Measurements from ENCODE around the gene MYOF. TPM values are rescaled to one million over a fixed set of nuclear protein-coding genes. Genes with fewer than 3 reads are reported as not detected.

Gene MYOF
- total RNA-seq, 4 donors from 2014 or later, result 61.1 to 123 (median 99.6) TPM

DNA sequence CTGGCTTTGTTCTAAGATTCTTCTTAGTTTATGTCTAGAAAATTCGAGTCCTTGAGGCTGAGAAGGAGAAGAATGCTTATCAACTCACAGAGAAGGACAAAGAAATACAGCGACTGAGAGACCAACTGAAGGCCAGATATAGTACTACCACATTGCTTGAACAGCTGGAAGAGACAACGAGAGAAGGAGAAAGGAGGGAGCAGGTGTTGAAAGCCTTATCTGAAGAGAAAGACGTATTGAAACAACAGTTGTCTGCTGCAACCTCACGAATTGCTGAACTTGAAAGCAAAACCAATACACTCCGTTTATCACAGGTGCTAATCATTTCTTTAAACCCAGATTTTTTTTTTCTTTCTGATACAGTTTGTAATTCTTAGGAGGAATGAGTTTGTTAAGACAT is 20.9 kb upstream of the MYOF start:
- 62 to 72% methylated on average over 6 of the region's 6 CpGs for WGBS, 2 donors
- intact Hi-C loops (cut with DNase I), result no loop called here
- H3K36me3 ChIP-seq, result no peaks in the 10 kb centered on the region

DNA sequence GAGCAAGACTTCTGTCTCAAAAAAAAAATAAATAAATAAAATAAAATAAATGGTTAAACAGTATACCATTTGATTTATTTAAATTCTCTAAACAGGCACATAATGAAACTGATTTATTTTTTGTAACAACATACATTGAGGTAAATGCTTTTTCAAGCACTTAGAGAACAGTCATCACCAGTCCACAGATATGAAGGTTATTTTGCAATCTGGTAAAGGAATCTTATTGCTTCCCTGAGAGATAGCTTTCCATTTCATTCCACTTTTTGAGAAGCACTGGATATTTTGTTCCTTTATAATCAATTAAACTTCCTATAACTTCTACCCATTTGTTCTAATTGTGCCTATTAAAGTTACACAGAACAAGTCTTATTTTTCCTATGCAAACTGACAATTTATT is 19.5 kb upstream of the MYOF start:
- H3K36me3 ChIP-seq, result no peaks in the 10 kb centered on the region
- no peak overlapping the region for H3K4me3 ChIP-seq
- no peaks in the 10 kb centered on the region for H3K27me3 ChIP-seq
- no peak for DNase-seq
- H3K4me1 ChIP-seq, result peaks cover 0 to 18% (median 5%) of the 10 kb centered on the region in 3 donors
- no peaks in the 10 kb centered on the region for H3K9me3 ChIP-seq
- H3K27ac ChIP-seq, result no peak overlapping the region
- TF ChIP-seq POLR2A (IDR thresholded peaks at IDR 0.05), result no peak
- TF ChIP-seq, protein P1, sequence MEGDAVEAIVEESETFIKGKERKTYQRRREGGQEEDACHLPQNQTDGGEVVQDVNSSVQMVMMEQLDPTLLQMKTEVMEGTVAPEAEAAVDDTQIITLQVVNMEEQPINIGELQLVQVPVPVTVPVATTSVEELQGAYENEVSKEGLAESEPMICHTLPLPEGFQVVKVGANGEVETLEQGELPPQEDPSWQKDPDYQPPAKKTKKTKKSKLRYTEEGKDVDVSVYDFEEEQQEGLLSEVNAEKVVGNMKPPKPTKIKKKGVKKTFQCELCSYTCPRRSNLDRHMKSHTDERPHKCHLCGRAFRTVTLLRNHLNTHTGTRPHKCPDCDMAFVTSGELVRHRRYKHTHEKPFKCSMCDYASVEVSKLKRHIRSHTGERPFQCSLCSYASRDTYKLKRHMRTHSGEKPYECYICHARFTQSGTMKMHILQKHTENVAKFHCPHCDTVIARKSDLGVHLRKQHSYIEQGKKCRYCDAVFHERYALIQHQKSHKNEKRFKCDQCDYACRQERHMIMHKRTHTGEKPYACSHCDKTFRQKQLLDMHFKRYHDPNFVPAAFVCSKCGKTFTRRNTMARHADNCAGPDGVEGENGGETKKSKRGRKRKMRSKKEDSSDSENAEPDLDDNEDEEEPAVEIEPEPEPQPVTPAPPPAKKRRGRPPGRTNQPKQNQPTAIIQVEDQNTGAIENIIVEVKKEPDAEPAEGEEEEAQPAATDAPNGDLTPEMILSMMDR (IDR thresholded peaks at IDR 0.05), result no peak
- intact Hi-C loops (cut with DNase I), result no loop called here

More for the DNA sequence above, 20.9 kb upstream of the MYOF start:
- Histone ChIP-seq H3K9me3 (no peaks in the 10 kb centered on the region), H3K4me1 (peaks cover 0 to 4% (median 0%) of the 10 kb centered on the region in 3 donors), H3K27me3 (no peaks in the 10 kb centered on the region), H3K4me3 (no peak overlapping the region), H3K27ac (no peak overlapping the region)
- TF ChIP-seq POLR2A (IDR thresholded peaks at IDR 0.05), result no peak
- TF ChIP-seq, protein P1 (IDR thresholded peaks at IDR 0.05), result no peak
- DNase-seq, result no peak

DNA sequence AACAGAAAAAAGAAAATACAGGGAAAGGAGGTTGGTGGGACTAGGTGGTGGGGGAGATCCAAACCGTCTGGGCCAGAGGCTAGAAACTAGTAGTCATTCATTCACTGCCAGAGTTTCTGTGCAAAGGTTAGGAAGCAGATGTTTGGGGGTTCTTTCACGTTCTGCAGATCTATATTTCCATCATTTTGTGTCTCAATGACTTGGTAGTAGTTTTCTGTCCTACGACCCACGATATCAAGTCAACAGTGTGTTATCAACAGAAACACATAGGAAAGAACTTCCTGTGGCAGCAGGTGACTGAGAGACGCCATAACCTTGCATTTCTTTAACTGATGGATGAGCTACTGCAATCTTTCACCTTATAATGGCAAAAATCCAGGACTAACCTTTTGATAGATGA is 16.0 kb upstream of the MYOF start:
- H3K4me3 ChIP-seq, result no peak overlapping the region
- H3K36me3 ChIP-seq, result no peaks in the 10 kb centered on the region
- no peak overlapping the region for H3K27ac ChIP-seq
- H3K27me3 ChIP-seq, result no peaks in the 10 kb centered on the region
- no peak for TF ChIP-seq POLR2A (IDR thresholded peaks at IDR 0.05)
- intact Hi-C loops (cut with DNase I), result no loop called here
- DNase-seq, result no peak
- H3K9me3 ChIP-seq, result no peaks in the 10 kb centered on the region
- WGBS, 2 donors, result 53 to 59% methylated on average over 5 of the region's 5 CpGs
- H3K4me1 ChIP-seq, result peaks cover 0 to 26% (median 11%) of the 10 kb centered on the region in 3 donors

DNA sequence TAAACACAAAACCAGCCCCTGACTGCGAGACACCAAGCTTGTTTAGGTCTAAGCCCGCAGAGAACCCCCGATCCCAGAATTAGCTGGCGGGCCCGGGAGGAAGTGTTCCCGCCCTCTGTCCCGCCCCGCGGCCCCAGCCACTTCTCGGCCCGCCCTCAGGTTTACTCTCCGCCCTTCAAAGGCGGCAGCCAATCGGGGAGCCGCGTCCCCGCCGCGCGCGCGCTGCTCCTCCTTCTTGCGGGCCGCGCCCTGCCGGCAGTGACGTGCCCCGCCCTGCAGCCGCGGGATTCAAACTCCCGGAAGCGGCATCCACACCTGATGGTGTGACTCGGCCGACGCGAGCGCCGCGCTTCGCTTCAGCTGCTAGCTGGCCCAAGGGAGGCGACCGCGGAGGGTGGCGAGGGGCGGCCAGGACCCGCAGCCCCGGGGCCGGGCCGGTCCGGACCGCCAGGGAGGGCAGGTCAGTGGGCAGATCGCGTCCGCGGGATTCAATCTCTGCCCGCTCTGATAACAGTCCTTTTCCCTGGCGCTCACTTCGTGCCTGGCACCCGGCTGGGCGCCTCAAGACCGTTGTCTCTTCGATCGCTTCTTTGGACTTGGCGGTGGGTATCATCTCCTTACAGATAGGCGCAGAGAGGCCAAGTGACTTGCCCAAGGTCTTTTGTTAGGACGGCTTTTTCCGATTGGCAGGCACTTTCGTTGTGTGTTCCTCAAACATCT is 14.3 kb upstream of the MYOF start, which contains the start of gene CEP55:
Gene CEP55, plus strand, starts transcription at position 291 of the 720 bp plus-strand sequence. CDS start 3,440 bp downstream, outside the sequence.
- no peaks in the 10 kb centered on the region for H3K9me3 ChIP-seq
- no peaks in the 10 kb centered on the region for H3K27me3 ChIP-seq
- peak within 1 kb of the TSS; percentile 66 to 86 (median 80) for H3K27ac ChIP-seq
- peak; percentile 70 for DNase-seq
- H3K36me3 ChIP-seq, result no peaks in the 10 kb centered on the region
- peak in 1 of 4 donors; percentile 52 for TF ChIP-seq POLR2A (IDR thresholded peaks at IDR 0.05)
- TF ChIP-seq, protein P1 (IDR thresholded peaks at IDR 0.05), result peak in 1 of 6 experiments; percentile 30
- H3K4me3 ChIP-seq, result peak within 1 kb of the TSS; percentile 51 to 81 (median 70)
- 2 to 8% methylated on average over 14 to 21 of the region's 68 CpGs for WGBS, 2 donors
- intact Hi-C loops (cut with DNase I), result no loop called here
- peaks cover 0 to 26% (median 11%) of the 10 kb centered on the region in 3 donors for H3K4me1 ChIP-seq

DNA sequence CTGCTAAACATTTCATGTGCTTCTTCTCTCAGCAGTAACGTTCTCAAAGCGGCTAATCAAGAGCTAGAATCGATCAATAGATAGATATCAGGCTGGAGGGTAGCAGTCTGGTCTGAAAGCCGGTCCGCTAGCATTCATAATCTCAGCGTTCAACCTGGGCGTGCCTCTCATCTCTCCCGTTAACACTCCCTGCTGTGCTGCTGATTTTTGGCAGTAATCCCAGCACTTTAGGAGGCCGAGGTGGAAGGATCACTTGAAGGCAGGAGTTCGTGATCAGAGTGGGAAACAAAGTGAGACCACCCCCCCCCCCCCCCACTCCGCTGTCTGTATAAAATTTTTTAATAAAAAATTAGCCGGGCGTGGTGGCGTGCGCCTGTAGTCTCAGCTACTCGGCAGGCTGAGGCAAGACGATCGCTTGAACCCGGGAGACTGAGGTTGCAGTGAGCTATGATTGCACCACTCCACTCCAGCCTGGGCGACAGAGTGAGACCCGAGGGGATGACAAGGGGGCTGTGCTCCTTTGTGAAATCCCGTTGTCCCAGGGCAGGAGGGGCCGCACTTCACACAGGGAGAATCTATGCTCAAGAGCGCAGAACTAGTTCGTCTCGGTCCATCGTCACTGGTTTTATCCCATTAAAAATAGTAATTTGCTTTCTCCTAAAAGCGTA is 13.7 kb upstream of the MYOF start:
- intact Hi-C loops (cut with DNase I), result no loop called here
- 1 to 2% methylated on average over 8 to 17 of the region's 28 CpGs for WGBS, 2 donors
- peak overlapping the region; percentile 51 to 81 (median 70) for H3K4me3 ChIP-seq
- no peaks in the 10 kb centered on the region for H3K9me3 ChIP-seq
- H3K36me3 ChIP-seq, result no peaks in the 10 kb centered on the region
- no peaks in the 10 kb centered on the region for H3K27me3 ChIP-seq
- TF ChIP-seq POLR2A (IDR thresholded peaks at IDR 0.05), result no peak
- TF ChIP-seq, protein P1 (IDR thresholded peaks at IDR 0.05), result no peak
- peaks cover 0 to 26% (median 11%) of the 10 kb centered on the region in 3 donors for H3K4me1 ChIP-seq
- DNase-seq, result no peak
- H3K27ac ChIP-seq, result peak overlapping the region; percentile 64 to 86 (median 80)
